HepG2 (cell line): ENCODE measurements around the gene ERICH6. TPM values are rescaled to one million over a fixed set of nuclear protein-coding genes. Genes with fewer than 3 reads are reported as not detected.

ENCODE experiments used
- ATAC-seq: fragments of 200-7000 bp; cut with Tn5 transposase; 3 replicates; pipeline ENCODE4 v1.9.1; 2020; ENCODE audit warnings: mild to moderate bottlenecking, moderate library complexity
- BruUV-seq: library from RNA; stranded (reverse); fragments of 400-500 nt; replicated peaks from 2 replicates; lab custom pipeline; 2021; lab: Mats Ljungman, UMichigan
- CTCF ChIA-PET: fragments of 300-600 bp; formaldehyde crosslinking; extraction: SDS; loops from one replicate; lab custom pipeline; 2021; ENCODE audit warnings: low total read pairs, inconsistent platforms, low intra/inter-chr PET ratio; lab: Yijun Ruan, JAX
- POLR2A ChIA-PET: fragments of 350-600 bp; sonication (Branson Sonifier 250); formaldehyde crosslinking; loops from one replicate; lab custom pipeline; 2020; ENCODE audit warnings: antibody characterized with exemption, inconsistent platforms; lab: Yijun Ruan, JAX
- DNase-seq: peaks from one replicate; pipeline ENCODE4 v3.0.0-alpha.2; 2015; ENCODE audit warnings: low spot score
- FAIRE-seq: peaks from 3 replicates; lab custom pipeline; 2011; peaks lifted over from hg19 to GRCh38; lab: Jason Lieb, UNC
- H2AFZ ChIP-seq: one replicate; pipeline ENCODE4 v1.6.1; 2011; ENCODE audit warnings: low read length, inconsistent platforms
- H3K27ac ChIP-seq: fragments of 300-600 bp; 3 replicates; pipeline ENCODE4 v1.8.0; 2011; ENCODE audit warnings: mixed run types, mild to moderate bottlenecking, mixed read lengths, low read length, inconsistent platforms; ENCODE audit not compliant: insufficient read depth; ENCODE audit errors: extremely low read length
- H3K27me3 ChIP-seq, 2 experiments: fragments of 200-600 bp in 1 of 2; 2 replicates in 1 of 2; 3 replicates in 1 of 2; pipeline versions ENCODE4 v1.6.0 to v1.8.0; 2011; ENCODE audit warnings: low read length in 2 of 2, mild to moderate bottlenecking in 2 of 2, moderate library complexity in 2 of 2, inconsistent platforms in 1 of 2; ENCODE audit not compliant: insufficient read depth in 2 of 2, control insufficient read depth in 1 of 2
- H3K36me3 ChIP-seq, 2 experiments: fragments of 200-600 bp in 1 of 2; replicated peaks in 1 of 2; 2 replicates in 1 of 2; 3 replicates in 1 of 2; pipeline versions ENCODE4 v1.5.1 to v1.8.0; 2011; ENCODE audit warnings: low read length in 2 of 2, inconsistent platforms in 1 of 2; ENCODE audit not compliant: insufficient read depth in 2 of 2, control insufficient read depth in 1 of 2
- H3K4me1 ChIP-seq: 2 replicates; pipeline ENCODE4 v1.5.1; 2012; ENCODE audit warnings: low read length, inconsistent platforms; ENCODE audit not compliant: insufficient read depth
- H3K4me2 ChIP-seq: 2 replicates; pipeline ENCODE4 v1.6.0; 2011; ENCODE audit warnings: low read depth, low read length, inconsistent platforms
- H3K4me3 ChIP-seq, 3 experiments: fragments of 200-600 bp in 1 of 3; sonication (generic), shearing (Covaris generic) in 1 of 3; replicated peaks in 1 of 3; 2 replicates each; pipeline ENCODE4 v1.5.1; 2011 to 2016; ENCODE audit warnings: low read length in 3 of 3, inconsistent platforms in 2 of 3, low read depth in 2 of 3, mild to moderate bottlenecking in 2 of 3, control low read depth in 1 of 3, mixed read lengths in 1 of 3; ENCODE audit not compliant: insufficient read depth in 1 of 3
- H3K79me2 ChIP-seq: one replicate; pipeline ENCODE4 v1.6.1; 2011; ENCODE audit warnings: low read length, inconsistent platforms; ENCODE audit not compliant: insufficient read depth
- H3K9ac ChIP-seq: 2 replicates; pipeline ENCODE4 v1.6.0; 2011; ENCODE audit warnings: mild to moderate bottlenecking, low read depth, low read length, inconsistent platforms; ENCODE audit not compliant: insufficient read depth
- H3K9me3 ChIP-seq: 2 replicates; pipeline ENCODE4 v1.5.1; 2012; ENCODE audit warnings: mild to moderate bottlenecking, low read length
- H4K20me1 ChIP-seq: 2 replicates; pipeline ENCODE4 v1.6.0; 2011; ENCODE audit warnings: inconsistent platforms, mild to moderate bottlenecking, low read length, moderate library complexity; ENCODE audit not compliant: insufficient read depth
- ELF1 ChIP-seq: sonication (generic); formaldehyde crosslinking; IDR thresholded peaks from 2 replicates; pipeline ENCODE4 v1.4.0; 2020; ENCODE audit warnings: missing genetic modification reagents
- MAFF ChIP-seq: IDR thresholded peaks from 2 replicates; pipeline ENCODE4 v1.6.1; 2011; ENCODE audit warnings: low read depth, low read length, improper control_type of control experiment
- MAFK ChIP-seq, 2 experiments: IDR thresholded peaks in 1 of 2; conservative IDR thresholded peaks in 1 of 2; 2 replicates each; pipeline ENCODE4 v1.6.1; 2011; ENCODE audit warnings: improper control_type of control experiment in 2 of 2, low read length in 2 of 2
- NR2F2 ChIP-seq: IDR thresholded peaks from 2 replicates; pipeline ENCODE4 v1.6.1; 2012; ENCODE audit warnings: low read depth, inconsistent platforms, borderline replicate concordance
- RARA ChIP-seq: IDR thresholded peaks from 2 replicates; pipeline ENCODE4 v1.6.1; 2016; ENCODE audit warnings: missing genetic modification reagents, missing compliant biosample characterization
- THAP11 ChIP-seq: IDR thresholded peaks from 2 replicates; pipeline ENCODE4 v1.6.1; 2016; ENCODE audit warnings: missing biosample characterization, missing genetic modification reagents
- WGBS: methylation state at CpG from one replicate; pipeline ENCODE4 v1.1.6; 2017; ENCODE audit warnings: low lambda C conversion rate; 5-methylcytosine and 5-hydroxymethylcytosine counted together
- in situ Hi-C: cut with HindIII; loops from 2 replicates; pipeline ENCODE4 v1.10.0; 2017; ENCODE audit warnings: low pct_unique_long_range_greater_than_20kb; ENCODE audit not compliant: extremely low pct_ligation_motif_present
- intact Hi-C: fragments of 100-400 bp; cut with micrococcal nuclease; formaldehyde crosslinking; loops from one replicate; pipeline ENCODE4 v1.10.0; 2022; ENCODE audit not compliant: unreplicated experiment
- polyA plus RNA-seq, 8 experiments: library from polyadenylated mRNA; depleted of rRNA in 3 of 8; stranded (reverse) in 7 of 8; unstranded in 1 of 8; fragments of >200 nt; fragmentation: Illumina TruSeq in 4 of 8; extraction: Trizol in 4 of 8; gene quantifications; 2 replicates each; pipeline versions ENCODE4 v1.2.1 to v1.2.3, GENCODE V29; 2011 to 2016; ENCODE audit warnings: low read depth in 4 of 8, missing spikeins in 1 of 8, mixed read lengths in 1 of 8; ENCODE audit not compliant: insufficient read depth in 1 of 8
- total RNA-seq, 5 experiments: library from RNA; depleted of rRNA; stranded (reverse); fragments of >200 nt; fragmentation: Illumina TruSeq; extraction: Trizol; gene quantifications; 2 replicates each; pipeline ENCODE4 v1.2.3, GENCODE V29; 2016; ENCODE audit warnings: low read depth in 1 of 5
- TF ChIP-seq, protein P1 (sequence below): sonication (generic); formaldehyde crosslinking; IDR thresholded peaks from 2 replicates; pipeline ENCODE4 v1.5.0; 2020; ENCODE audit warnings: mild to moderate bottlenecking, missing genetic modification reagents
- TF ChIP-seq, protein P2 (sequence below): sonication (generic); formaldehyde crosslinking; IDR thresholded peaks from 2 replicates; pipeline ENCODE4 v1.5.0; 2020; ENCODE audit warnings: mild to moderate bottlenecking, missing genetic modification reagents
- TF ChIP-seq, protein P3 (sequence below): IDR thresholded peaks from 2 replicates; pipeline ENCODE4 v1.6.1; 2012; ENCODE audit warnings: inconsistent platforms

The ERICH6 gene
- total and polyA plus RNA-seq, 2 of the 13 experiments (the other 11 are each of a cell fraction or from before 2014, with no cell fraction given), result 0.03 TPM; not detected in 1

DNA sequence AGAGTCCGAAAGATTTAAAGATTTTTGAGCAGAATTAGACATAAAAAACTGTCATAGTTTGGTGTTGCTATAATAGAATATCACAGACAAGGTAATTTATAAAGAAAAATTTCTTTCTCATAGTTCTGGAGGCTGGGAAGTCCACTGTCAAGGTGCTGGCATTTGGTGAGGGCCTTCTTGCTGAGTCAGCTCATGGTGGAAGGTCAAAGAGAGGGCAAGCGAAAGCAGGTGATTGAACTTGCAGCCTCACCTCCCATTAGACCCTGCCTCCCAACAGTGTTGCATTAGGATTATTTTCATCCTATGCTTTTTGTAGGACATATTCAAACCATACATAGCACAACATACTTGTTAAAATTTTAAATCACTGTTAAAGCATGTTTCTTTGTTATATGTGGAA is 90.7 kb downstream of the ERICH6 start:
- H3K79me2 ChIP-seq, result peaks cover 69% of the 10 kb centered on the region
- 97% methylated on average over 2 of the region's 2 CpGs for WGBS
- CTCF ChIA-PET, result no interaction called here

More for the DNA sequence above, 90.7 kb downstream of the ERICH6 start:
- Histone ChIP-seq H3K4me3 (no peak overlapping the region), H3K36me3 (peaks cover 0 to 15% of the 10 kb centered on the region in 2 experiments; a peak in 2 of 5 replicates), H3K4me1 (peaks cover 6% of the 10 kb centered on the region; the same call in 1 of the 2 replicates), H3K27ac (no peak overlapping the region), H2AFZ (no peak overlapping the region), H3K9me3 (no peaks in the 10 kb centered on the region), H4K20me1 (peaks cover 4% of the 10 kb centered on the region; the same call in 1 of the 2 replicates), H3K27me3 (no peaks in the 10 kb centered on the region), H3K9ac (no peak overlapping the region), H3K4me2 (no peak overlapping the region)
- TF ChIP-seq MAFF (peak; percentile 85), ELF1 (no peak), NR2F2 (no peak), THAP11 (CRISPR knock-in tag) (no peak), RARA (CRISPR knock-in tag) (0 out of 2 replicates have a peak, but pooled peaks have one; percentile 15), MAFK (conservative IDR thresholded peaks at IDR 0.05 in 1 of 2, IDR thresholded peaks at IDR 0.05 in 1 of 2; ENCODE audit: low read length in 2 of 2) (peak; percentile 83 to 90)
- TF ChIP-seq, protein P1, sequence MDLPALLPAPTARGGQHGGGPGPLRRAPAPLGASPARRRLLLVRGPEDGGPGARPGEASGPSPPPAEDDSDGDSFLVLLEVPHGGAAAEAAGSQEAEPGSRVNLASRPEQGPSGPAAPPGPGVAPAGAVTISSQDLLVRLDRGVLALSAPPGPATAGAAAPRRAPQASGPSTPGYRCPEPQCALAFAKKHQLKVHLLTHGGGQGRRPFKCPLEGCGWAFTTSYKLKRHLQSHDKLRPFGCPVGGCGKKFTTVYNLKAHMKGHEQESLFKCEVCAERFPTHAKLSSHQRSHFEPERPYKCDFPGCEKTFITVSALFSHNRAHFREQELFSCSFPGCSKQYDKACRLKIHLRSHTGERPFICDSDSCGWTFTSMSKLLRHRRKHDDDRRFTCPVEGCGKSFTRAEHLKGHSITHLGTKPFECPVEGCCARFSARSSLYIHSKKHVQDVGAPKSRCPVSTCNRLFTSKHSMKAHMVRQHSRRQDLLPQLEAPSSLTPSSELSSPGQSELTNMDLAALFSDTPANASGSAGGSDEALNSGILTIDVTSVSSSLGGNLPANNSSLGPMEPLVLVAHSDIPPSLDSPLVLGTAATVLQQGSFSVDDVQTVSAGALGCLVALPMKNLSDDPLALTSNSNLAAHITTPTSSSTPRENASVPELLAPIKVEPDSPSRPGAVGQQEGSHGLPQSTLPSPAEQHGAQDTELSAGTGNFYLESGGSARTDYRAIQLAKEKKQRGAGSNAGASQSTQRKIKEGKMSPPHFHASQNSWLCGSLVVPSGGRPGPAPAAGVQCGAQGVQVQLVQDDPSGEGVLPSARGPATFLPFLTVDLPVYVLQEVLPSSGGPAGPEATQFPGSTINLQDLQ, result no peak
- TF ChIP-seq, protein P2, sequence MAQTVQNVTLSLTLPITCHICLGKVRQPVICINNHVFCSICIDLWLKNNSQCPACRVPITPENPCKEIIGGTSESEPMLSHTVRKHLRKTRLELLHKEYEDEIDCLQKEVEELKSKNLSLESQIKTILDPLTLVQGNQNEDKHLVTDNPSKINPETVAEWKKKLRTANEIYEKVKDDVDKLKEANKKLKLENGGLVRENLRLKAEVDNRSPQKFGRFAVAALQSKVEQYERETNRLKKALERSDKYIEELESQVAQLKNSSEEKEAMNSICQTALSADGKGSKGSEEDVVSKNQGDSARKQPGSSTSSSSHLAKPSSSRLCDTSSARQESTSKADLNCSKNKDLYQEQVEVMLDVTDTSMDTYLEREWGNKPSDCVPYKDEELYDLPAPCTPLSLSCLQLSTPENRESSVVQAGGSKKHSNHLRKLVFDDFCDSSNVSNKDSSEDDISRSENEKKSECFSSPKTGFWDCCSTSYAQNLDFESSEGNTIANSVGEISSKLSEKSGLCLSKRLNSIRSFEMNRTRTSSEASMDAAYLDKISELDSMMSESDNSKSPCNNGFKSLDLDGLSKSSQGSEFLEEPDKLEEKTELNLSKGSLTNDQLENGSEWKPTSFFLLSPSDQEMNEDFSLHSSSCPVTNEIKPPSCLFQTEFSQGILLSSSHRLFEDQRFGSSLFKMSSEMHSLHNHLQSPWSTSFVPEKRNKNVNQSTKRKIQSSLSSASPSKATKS (CRISPR knock-in tag), result no peak
- TF ChIP-seq, protein P3, sequence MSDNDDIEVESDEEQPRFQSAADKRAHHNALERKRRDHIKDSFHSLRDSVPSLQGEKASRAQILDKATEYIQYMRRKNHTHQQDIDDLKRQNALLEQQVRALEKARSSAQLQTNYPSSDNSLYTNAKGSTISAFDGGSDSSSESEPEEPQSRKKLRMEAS, result no peak
- POLR2A ChIA-PET, result interaction anchor here (1.5 kb wide), 1 partner anchor 10 kb away, joined by 5 read pairs; the partner anchor contains the start of gene SELENOT
- in situ Hi-C loops, result no loop called here
- intact Hi-C loops, result no loop called here
- DNase-seq (no peak), ATAC-seq (no peak), FAIRE-seq (no peak)
- BruUV-seq, result no TSS peak
